Neural cell (in vitro differentiated cells): Measurements from ENCODE around the gene CYP26B1. TPM values are rescaled to one million over a fixed set of nuclear protein-coding genes. Genes with fewer than 3 reads are reported as not detected.

Source experiments
- H2AFZ ChIP-seq: fragments of 200-600, 300-800 bp; sonication (generic), shearing (Covaris generic); 2 replicates; pipeline ENCODE4 v1.6.0; 2014; ENCODE audit warnings: low read depth, mild to moderate bottlenecking, antibody characterized with exemption, low read length, moderate library complexity
- H3F3A ChIP-seq: fragments of 200-600 bp; shearing (Covaris generic); 2 replicates; pipeline ENCODE4 v1.6.1; 2016; ENCODE audit warnings: mild to moderate bottlenecking, moderate library complexity, mixed read lengths, antibody characterized with exemption, low read length; ENCODE audit not compliant: insufficient read depth, poor library complexity, severe bottlenecking
- H3K27ac ChIP-seq: fragments of 200-600, 300-800 bp; sonication (generic), shearing (Covaris generic); 2 replicates; pipeline ENCODE4 v1.5.1; 2014; ENCODE audit warnings: mild to moderate bottlenecking, low read length, moderate library complexity
- H3K27me3 ChIP-seq: fragments of 300-800, 200-600 bp; sonication (generic), shearing (Covaris generic); 2 replicates; pipeline ENCODE4 v1.6.0; 2014; ENCODE audit warnings: mild to moderate bottlenecking, low read depth, low read length, moderate library complexity; ENCODE audit not compliant: insufficient read depth
- H3K36me3 ChIP-seq: fragments of 300-800, 200-600 bp; sonication (generic), shearing (Covaris generic); 2 replicates; pipeline ENCODE4 v1.5.1; 2014; ENCODE audit warnings: mild to moderate bottlenecking, antibody characterized with exemption, low read length, moderate library complexity; ENCODE audit not compliant: insufficient read depth
- H3K4me2 ChIP-seq: fragments of 300-800, 200-600 bp; sonication (generic), shearing (Covaris generic); 2 replicates; pipeline ENCODE4 v1.6.0; 2014; ENCODE audit warnings: mild to moderate bottlenecking, low read length
- H3K4me3 ChIP-seq: fragments of 300-800, 200-600 bp; sonication (generic), shearing (Covaris generic); 2 replicates; pipeline ENCODE4 v1.5.1; 2014; ENCODE audit warnings: mild to moderate bottlenecking, low read length, moderate library complexity
- H3K79me2 ChIP-seq: fragments of 200-600 bp; shearing (Covaris generic); replicated peaks from 2 replicates; pipeline ENCODE4 v1.6.0; 2014; ENCODE audit warnings: mild to moderate bottlenecking, low read length, moderate library complexity; ENCODE audit not compliant: insufficient read depth
- H3K9ac ChIP-seq: fragments of 300-800, 200-600 bp; sonication (generic), shearing (Covaris generic); 2 replicates; pipeline ENCODE4 v1.6.1; 2016; ENCODE audit warnings: mild to moderate bottlenecking, low read length, mixed read lengths
- H3K9me2 ChIP-seq: fragments of 200-600 bp; shearing (Covaris generic); 2 replicates; pipeline ENCODE4 v1.6.1; 2016; ENCODE audit warnings: mild to moderate bottlenecking, low read length, mixed read lengths; ENCODE audit not compliant: insufficient read depth
- H3K9me3 ChIP-seq: fragments of 200-600, 300-800 bp; sonication (generic), shearing (Covaris generic); 2 replicates; pipeline ENCODE4 v1.6.1; 2016; ENCODE audit warnings: mild to moderate bottlenecking, mixed run types, low read length, moderate library complexity, mixed read lengths
- H4K20me1 ChIP-seq: fragments of 200-600 bp; shearing (Covaris generic); 2 replicates; pipeline ENCODE4 v1.6.1; 2016; ENCODE audit warnings: mild to moderate bottlenecking, mixed run types; ENCODE audit not compliant: insufficient read depth
- CTCF ChIP-seq: fragments of 450-650 bp; IDR thresholded peaks from 2 replicates; pipeline ENCODE4 v1.5.1; 2014; ENCODE audit warnings: antibody characterized with exemption, mild to moderate bottlenecking, moderate library complexity; ENCODE audit not compliant: poor library complexity, severe bottlenecking
- EP300 ChIP-seq: fragments of 450-650 bp; conservative IDR thresholded peaks from 2 replicates; pipeline ENCODE4 v1.6.1; 2014; ENCODE audit warnings: antibody characterized with exemption, mild to moderate bottlenecking, moderate library complexity; ENCODE audit not compliant: poor library complexity, severe bottlenecking
- EZH2 ChIP-seq: fragments of 200-600, 300-800 bp; shearing (Covaris generic), sonication (generic); IDR thresholded peaks from 2 replicates; pipeline ENCODE4 v1.6.1; 2014; ENCODE audit warnings: antibody characterized with exemption, low read length, borderline replicate concordance, mild to moderate bottlenecking; ENCODE audit not compliant: insufficient read depth, poor library complexity, severe bottlenecking
- MXI1 ChIP-seq: fragments of 450-650 bp; conservative IDR thresholded peaks from 2 replicates; pipeline ENCODE4 v1.6.1; 2014; ENCODE audit warnings: antibody characterized with exemption, mild to moderate bottlenecking; ENCODE audit not compliant: poor library complexity, severe bottlenecking
- POLR2AphosphoS5 ChIP-seq: IDR thresholded peaks from 2 replicates; pipeline ENCODE4 v1.6.1; 2012
- RAD21 ChIP-seq: fragments of 450-650 bp; conservative IDR thresholded peaks from 2 replicates; pipeline ENCODE4 v1.6.1; 2014; ENCODE audit warnings: antibody characterized with exemption, mild to moderate bottlenecking, moderate library complexity
- REST ChIP-seq: IDR thresholded peaks from 2 replicates; pipeline ENCODE4 v1.6.1; 2012; ENCODE audit warnings: borderline replicate concordance
- SMC3 ChIP-seq: fragments of 450-650 bp; conservative IDR thresholded peaks from 2 replicates; pipeline ENCODE4 v1.6.1; 2014; ENCODE audit warnings: antibody characterized with exemption, mild to moderate bottlenecking, moderate library complexity; ENCODE audit not compliant: poor library complexity
- TAF1 ChIP-seq: IDR thresholded peaks from 2 replicates; pipeline ENCODE4 v1.6.1; 2012; ENCODE audit warnings: low read depth
- polyA plus RNA-seq: library from polyadenylated mRNA; depleted of rRNA; stranded (reverse); fragments of >200 nt; gene quantifications from 2 replicates; pipeline ENCODE4 v1.2.3, GENCODE V29; 2014

The CYP26B1 gene
- polyA plus RNA-seq, 1 donor from 2014 or later = 0.83 TPM

GRCh38 chr2:72126186-72127100 is 21.2 kb downstream of the CYP26B1 start:
- no peaks in the 10 kb centered on the region for H3F3A ChIP-seq
- H3K9me2 ChIP-seq = no peaks in the 10 kb centered on the region
- H3K27me3 ChIP-seq = no peaks in the 10 kb centered on the region
- H3K36me3 ChIP-seq = no peaks in the 10 kb centered on the region
- H3K4me2 ChIP-seq = no peak overlapping the region
- H3K4me3 ChIP-seq = no peak overlapping the region
- H4K20me1 ChIP-seq = no peaks in the 10 kb centered on the region
- H2AFZ ChIP-seq = no peak overlapping the region
- H3K27ac ChIP-seq = no peak overlapping the region
- no peaks in the 10 kb centered on the region for H3K9me3 ChIP-seq
- TF ChIP-seq CTCF (no peak), EP300 (no peak), SMC3 (no peak), TAF1 (no peak), RAD21 (no peak), MXI1 (no peak), POLR2AphosphoS5 (no peak), REST (no peak), EZH2 (no peak)
- H3K9ac ChIP-seq = no peak overlapping the region
- no peaks in the 10 kb centered on the region for H3K79me2 ChIP-seq

GRCh38 chr2:72124376-72124775 is 23.3 kb downstream of the CYP26B1 start:
- no peak for TF ChIP-seq TAF1
- TF ChIP-seq MXI1 = no peak
- no peak for TF ChIP-seq CTCF
- TF ChIP-seq RAD21 = no peak
- TF ChIP-seq REST = no peak
- TF ChIP-seq EZH2 = no peak
- TF ChIP-seq SMC3 = no peak
- no peak for TF ChIP-seq EP300
- TF ChIP-seq POLR2AphosphoS5 = no peak
- Histone ChIP-seq H4K20me1 (no peaks in the 10 kb centered on the region), H3K79me2 (no peaks in the 10 kb centered on the region), H3K9me2 (no peaks in the 10 kb centered on the region), H2AFZ (no peak overlapping the region), H3K4me2 (no peak overlapping the region), H3F3A (no peaks in the 10 kb centered on the region), H3K36me3 (no peaks in the 10 kb centered on the region), H3K4me3 (no peak overlapping the region), H3K9me3 (no peaks in the 10 kb centered on the region), H3K9ac (no peak overlapping the region), H3K27me3 (no peaks in the 10 kb centered on the region), H3K27ac (no peak overlapping the region)
